ENCODE data around the gene ONECUT3.

The ONECUT3 gene

DNA sequence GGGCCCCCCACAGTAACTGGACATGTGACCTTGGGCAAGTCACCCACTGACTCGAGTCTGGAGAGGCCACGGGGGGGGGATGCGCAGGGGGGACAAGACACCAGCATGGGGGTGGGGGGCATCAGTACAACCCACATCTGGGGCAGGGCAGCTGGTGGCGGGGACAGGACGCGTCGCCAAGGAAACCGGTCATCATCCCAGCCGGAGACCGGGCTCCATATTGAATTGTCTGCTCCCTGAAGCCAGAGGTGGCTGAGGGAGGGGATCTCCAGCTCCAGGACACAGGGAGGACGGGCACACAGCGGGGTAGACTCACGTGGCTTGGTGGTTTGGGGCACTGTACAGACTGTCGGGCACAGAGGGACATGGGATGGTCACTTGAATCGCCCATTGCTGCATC is 11.4 kb downstream of the ONECUT3 start:
- no peak for DNase-seq (ENCODE audit: low spot score)
- TF ChIP-seq, protein P1, sequence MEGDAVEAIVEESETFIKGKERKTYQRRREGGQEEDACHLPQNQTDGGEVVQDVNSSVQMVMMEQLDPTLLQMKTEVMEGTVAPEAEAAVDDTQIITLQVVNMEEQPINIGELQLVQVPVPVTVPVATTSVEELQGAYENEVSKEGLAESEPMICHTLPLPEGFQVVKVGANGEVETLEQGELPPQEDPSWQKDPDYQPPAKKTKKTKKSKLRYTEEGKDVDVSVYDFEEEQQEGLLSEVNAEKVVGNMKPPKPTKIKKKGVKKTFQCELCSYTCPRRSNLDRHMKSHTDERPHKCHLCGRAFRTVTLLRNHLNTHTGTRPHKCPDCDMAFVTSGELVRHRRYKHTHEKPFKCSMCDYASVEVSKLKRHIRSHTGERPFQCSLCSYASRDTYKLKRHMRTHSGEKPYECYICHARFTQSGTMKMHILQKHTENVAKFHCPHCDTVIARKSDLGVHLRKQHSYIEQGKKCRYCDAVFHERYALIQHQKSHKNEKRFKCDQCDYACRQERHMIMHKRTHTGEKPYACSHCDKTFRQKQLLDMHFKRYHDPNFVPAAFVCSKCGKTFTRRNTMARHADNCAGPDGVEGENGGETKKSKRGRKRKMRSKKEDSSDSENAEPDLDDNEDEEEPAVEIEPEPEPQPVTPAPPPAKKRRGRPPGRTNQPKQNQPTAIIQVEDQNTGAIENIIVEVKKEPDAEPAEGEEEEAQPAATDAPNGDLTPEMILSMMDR (IDR thresholded peaks at IDR 0.05; ENCODE audit: extremely low read depth, insufficient read depth, missing control alignments), result no peak
- in situ Hi-C loops (cut with MboI; ENCODE audit: low pct_unique_long_range_greater_than_20kb, low sequenced_read_pairs, unreplicated experiment), result no loop called here

GRCh38 chr19:1765232-1765903 is 12.1 kb downstream of the ONECUT3 start:
- no peak for DNase-seq (ENCODE audit: low spot score)
- TF ChIP-seq, protein P1 (IDR thresholded peaks at IDR 0.05; ENCODE audit: extremely low read depth, insufficient read depth, missing control alignments), result no peak
- in situ Hi-C loops (cut with MboI; ENCODE audit: low pct_unique_long_range_greater_than_20kb, low sequenced_read_pairs, unreplicated experiment), result no loop called here

GRCh38 chr19:1765904-1766799 is 12.8 kb downstream of the ONECUT3 start:
- in situ Hi-C loops (cut with MboI; ENCODE audit: low pct_unique_long_range_greater_than_20kb, low sequenced_read_pairs, unreplicated experiment), result no loop called here
- DNase-seq (ENCODE audit: low spot score), result peak; percentile 23
- TF ChIP-seq, protein P1 (IDR thresholded peaks at IDR 0.05; ENCODE audit: extremely low read depth, insufficient read depth, missing control alignments), result no peak

DNA sequence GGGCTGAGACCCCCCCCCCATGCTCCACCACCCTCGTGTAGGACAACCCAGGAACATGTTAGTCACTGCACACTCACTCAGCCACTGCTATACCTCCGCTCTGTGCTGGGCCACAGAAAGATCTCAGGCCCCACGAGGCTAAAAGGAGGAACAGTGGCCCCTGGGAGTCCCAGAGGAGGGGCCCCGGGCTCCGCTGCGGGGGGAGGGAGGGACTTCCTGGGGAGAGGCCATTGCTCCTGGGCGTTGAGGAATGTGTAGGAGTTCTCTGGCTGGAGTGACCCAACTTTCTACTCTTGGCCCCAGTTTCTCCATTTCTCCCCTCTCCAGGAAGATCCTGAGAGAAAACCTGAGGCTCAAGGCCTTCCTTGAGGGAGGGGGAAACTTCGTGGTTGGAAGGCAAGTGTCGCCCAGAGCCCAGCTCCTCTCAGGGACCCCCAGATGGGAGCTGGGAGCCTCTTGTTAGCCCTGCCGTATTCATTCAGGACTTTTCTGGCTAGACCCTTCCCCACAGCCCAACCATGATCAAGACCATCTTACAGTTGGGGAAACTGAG is 13.6 kb downstream of the ONECUT3 start:
- DNase-seq (ENCODE audit: low spot score), result peak; percentile 42
- TF ChIP-seq, protein P1 (IDR thresholded peaks at IDR 0.05; ENCODE audit: extremely low read depth, insufficient read depth, missing control alignments), result no peak
- in situ Hi-C loops (cut with MboI; ENCODE audit: low pct_unique_long_range_greater_than_20kb, low sequenced_read_pairs, unreplicated experiment), result no loop called here

DNA sequence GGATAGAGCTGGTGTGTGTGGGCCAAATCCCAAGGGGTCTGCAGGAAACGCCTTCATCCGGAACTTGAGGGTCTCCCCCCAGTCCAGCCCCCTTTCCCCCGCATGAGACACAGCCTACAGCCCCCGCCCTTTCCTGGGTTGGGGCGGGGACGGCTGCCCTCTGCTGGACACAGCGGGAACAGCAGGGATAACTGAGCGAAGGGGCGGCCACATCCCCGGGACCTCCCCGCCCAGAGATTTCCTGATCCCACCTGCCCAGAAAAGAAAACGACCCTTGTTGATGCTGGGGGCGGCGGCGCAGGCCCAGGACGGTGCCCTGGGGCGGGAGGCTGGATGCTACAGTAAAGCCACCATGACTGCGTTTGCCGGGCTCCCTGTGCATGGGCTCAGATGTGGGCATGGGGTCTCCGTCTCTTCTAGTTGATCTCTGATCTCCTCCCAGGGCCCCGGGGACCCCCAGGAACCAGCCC is 14.2 kb downstream of the ONECUT3 start:
- in situ Hi-C loops (cut with MboI; ENCODE audit: low pct_unique_long_range_greater_than_20kb, low sequenced_read_pairs, unreplicated experiment), result no loop called here
- TF ChIP-seq, protein P1 (IDR thresholded peaks at IDR 0.05; ENCODE audit: extremely low read depth, insufficient read depth, missing control alignments), result peak; percentile 91
- DNase-seq (ENCODE audit: low spot score), result peak; percentile 92

GRCh38 chr19:1768248-1768647 is 14.9 kb downstream of the ONECUT3 start:
- in situ Hi-C loops (cut with MboI; ENCODE audit: low pct_unique_long_range_greater_than_20kb, low sequenced_read_pairs, unreplicated experiment), result no loop called here
- TF ChIP-seq, protein P1 (IDR thresholded peaks at IDR 0.05; ENCODE audit: extremely low read depth, insufficient read depth, missing control alignments), result peak; percentile 13
- DNase-seq (ENCODE audit: low spot score), result peak; percentile 31
